Superior temporal gyrus (tissue), 1 donor: ENCODE results near the gene C22orf23.
"Not testable (repeated sequence)": the region's sequence is repeated elsewhere in the genome, so short reads cannot be mapped to it uniquely, and the experiment has no call there.

Source experiments
- DNase-seq: peaks from one replicate; pipeline ENCODE4 v3.0.0-alpha.2; 2016; ENCODE audit errors: extremely low spot score

Gene C22orf23

GRCh38 chr22:37954686-37955085 lies 1.3 kb upstream of the C22orf23 start:
- no peak for DNase-seq

GRCh38 chr22:37953062-37953436 lies 352 bp downstream of the C22orf23 start:
- no peak for DNase-seq

- DNase-seq = not testable (repeated sequence)
Observed at GRCh38 chr22:37952629-37953028, 772 bp downstream of the C22orf23 start.

GRCh38 chr22:37951305-37951704 lies 2.1 kb downstream of the C22orf23 start:
- DNase-seq = no peak

GRCh38 chr22:37947142-37947795 lies 6.1 kb downstream of the C22orf23 start:
- not testable (repeated sequence) for DNase-seq

- DNase-seq = not testable (repeated sequence)
Observed at GRCh38 chr22:37944423-37944822, 9.0 kb downstream of the C22orf23 start.

GRCh38 chr22:37943825-37944198 lies 9.6 kb downstream of the C22orf23 start:
- no peak for DNase-seq

- DNase-seq = no peak
Observed at GRCh38 chr22:37943136-37943824, 10.1 kb downstream of the C22orf23 start.

GRCh38 chr22:37942133-37942532 lies 11.3 kb downstream of the C22orf23 start:
- no peak for DNase-seq

- no peak for DNase-seq
Observed at GRCh38 chr22:37940698-37941376, 12.6 kb downstream of the C22orf23 start.

GRCh38 chr22:37933711-37934376 lies 19.6 kb downstream of the C22orf23 start:
- DNase-seq = peak; percentile 89

GRCh38 chr22:37932821-37933578 lies 20.4 kb downstream of the C22orf23 start:
- DNase-seq = no peak

- DNase-seq = no peak
Observed at GRCh38 chr22:37932401-37932800, 21.0 kb downstream of the C22orf23 start.

- no peak for DNase-seq
Observed at GRCh38 chr22:37931893-37932389, 21.5 kb downstream of the C22orf23 start.

- no peak for DNase-seq
Observed at GRCh38 chr22:37930952-37931440, 22.4 kb downstream of the C22orf23 start.

- peak; percentile 55 for DNase-seq
Observed at GRCh38 chr22:37930270-37930951, 23.0 kb downstream of the C22orf23 start.

GRCh38 chr22:37929390-37929789 lies 24.0 kb downstream of the C22orf23 start:
- no peak for DNase-seq

- no peak for DNase-seq
Observed at GRCh38 chr22:37927637-37927936, 25.8 kb downstream of the C22orf23 start.

GRCh38 chr22:37926771-37927636 lies 26.4 kb downstream of the C22orf23 start:
- no peak for DNase-seq

- DNase-seq = no peak
Observed at GRCh38 chr22:37926358-37926757, 27.0 kb downstream of the C22orf23 start.
